Right lobe of liver (tissue), 4 donors: ENCODE results near the gene KLF16.

Experiments used
- POLR2A ChIP-seq: fragments of 450-650 bp; IDR thresholded peaks from one replicate; pipeline ENCODE4 v1.6.1; 2017; ENCODE audit warnings: antibody characterized with exemption, mild to moderate bottlenecking
- TF ChIP-seq, protein P1 (sequence below), 4 donors: fragments of 200-600 bp in 3 of 4; fragments of 450-650 bp in 1 of 4; IDR thresholded peaks; one replicate each; pipeline versions ENCODE4 v1.5.1 to v1.8.0; 2016 to 2022; ENCODE audit warnings: antibody characterized with exemption in 4 of 4, mild to moderate bottlenecking in 2 of 4
- donor health status: DM: no; HTN: no; CAD: no.
- donor health status: DM: no; HTN: no; CAD: no.
- donor health status: DM: no; HTN: yes; CAD: no.

DNA sequence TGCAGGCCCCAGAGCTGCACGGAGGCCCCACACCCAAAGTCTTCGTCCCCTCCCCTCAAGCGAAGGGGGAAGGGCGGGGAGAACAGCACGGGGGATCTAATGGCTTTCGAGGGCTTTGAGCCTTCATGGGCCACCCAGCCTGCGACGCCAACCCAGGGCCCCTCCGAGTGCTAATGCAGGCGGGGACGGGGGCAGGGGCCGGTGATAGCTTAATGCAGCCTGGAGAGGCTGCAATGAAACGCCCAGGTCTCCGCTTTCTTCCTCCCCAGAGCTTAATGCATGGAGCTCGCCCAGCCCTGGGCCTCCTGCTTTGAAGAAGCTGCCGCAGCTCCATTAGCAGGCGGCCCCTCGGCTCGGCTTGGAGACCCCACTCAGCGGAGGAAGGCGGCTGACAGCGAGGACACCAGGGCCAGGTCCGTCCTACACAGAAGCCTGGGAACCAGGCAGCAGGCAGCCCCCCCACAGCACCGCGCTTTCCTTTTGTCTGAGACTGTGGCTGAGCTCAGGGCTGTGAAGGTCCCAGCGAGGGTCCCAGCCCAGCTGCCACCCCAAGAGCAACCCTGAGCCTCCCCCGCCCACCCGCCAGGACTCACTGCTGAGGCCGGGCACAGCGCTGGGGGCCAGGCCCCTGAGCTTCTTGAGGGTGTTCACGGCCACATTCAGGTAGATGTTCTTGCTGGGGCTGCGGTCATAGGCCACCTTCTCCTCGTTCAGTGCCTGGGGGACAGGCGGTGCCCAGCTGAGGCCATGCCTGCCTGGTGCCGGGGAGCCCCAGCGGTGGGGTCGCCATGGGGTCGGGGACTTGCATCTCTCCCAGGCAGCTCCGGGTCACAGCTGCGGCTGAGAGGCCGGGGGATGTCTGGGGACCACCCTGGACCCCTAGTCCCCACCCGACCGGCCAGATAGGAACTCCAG lies 43.8 kb downstream of the KLF16 start:
- TF ChIP-seq POLR2A = no peak
- TF ChIP-seq, protein P1, sequence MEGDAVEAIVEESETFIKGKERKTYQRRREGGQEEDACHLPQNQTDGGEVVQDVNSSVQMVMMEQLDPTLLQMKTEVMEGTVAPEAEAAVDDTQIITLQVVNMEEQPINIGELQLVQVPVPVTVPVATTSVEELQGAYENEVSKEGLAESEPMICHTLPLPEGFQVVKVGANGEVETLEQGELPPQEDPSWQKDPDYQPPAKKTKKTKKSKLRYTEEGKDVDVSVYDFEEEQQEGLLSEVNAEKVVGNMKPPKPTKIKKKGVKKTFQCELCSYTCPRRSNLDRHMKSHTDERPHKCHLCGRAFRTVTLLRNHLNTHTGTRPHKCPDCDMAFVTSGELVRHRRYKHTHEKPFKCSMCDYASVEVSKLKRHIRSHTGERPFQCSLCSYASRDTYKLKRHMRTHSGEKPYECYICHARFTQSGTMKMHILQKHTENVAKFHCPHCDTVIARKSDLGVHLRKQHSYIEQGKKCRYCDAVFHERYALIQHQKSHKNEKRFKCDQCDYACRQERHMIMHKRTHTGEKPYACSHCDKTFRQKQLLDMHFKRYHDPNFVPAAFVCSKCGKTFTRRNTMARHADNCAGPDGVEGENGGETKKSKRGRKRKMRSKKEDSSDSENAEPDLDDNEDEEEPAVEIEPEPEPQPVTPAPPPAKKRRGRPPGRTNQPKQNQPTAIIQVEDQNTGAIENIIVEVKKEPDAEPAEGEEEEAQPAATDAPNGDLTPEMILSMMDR (IDR thresholded peaks at IDR 0.05) = no peak
